A204.1 (cell line): Measurements from ENCODE around the gene ARHGEF7.

Experiments
- FAIRE-seq: peaks from 2 replicates; lab custom pipeline; 2012; peaks lifted over from hg19 to GRCh38; lab: Jason Lieb, UNC

ARHGEF7 gene

DNA sequence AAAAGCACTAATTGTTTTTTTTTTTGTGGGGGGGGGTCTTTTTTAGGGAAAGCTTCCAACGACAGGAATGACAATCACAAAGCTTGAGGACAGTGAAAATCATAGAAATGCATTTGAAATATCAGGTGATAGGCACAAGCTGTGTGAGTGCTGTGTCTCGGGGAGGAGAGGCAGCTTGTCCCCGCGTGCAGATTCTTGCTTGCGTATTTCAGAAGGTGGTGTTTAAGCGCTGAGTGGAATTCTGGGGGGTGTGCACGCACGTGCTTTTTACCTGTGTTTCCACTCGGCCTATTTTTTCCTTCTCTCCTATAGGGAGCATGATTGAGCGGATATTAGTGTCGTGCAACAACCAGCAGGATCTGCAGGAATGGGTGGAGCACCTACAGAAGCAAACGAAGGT is 165.1 kb downstream of the ARHGEF7 start:
- FAIRE-seq, result no peak

- no peak for FAIRE-seq
Measured at GRCh38 chr13:111280681-111281585, 165.8 kb downstream of the ARHGEF7 start.

DNA sequence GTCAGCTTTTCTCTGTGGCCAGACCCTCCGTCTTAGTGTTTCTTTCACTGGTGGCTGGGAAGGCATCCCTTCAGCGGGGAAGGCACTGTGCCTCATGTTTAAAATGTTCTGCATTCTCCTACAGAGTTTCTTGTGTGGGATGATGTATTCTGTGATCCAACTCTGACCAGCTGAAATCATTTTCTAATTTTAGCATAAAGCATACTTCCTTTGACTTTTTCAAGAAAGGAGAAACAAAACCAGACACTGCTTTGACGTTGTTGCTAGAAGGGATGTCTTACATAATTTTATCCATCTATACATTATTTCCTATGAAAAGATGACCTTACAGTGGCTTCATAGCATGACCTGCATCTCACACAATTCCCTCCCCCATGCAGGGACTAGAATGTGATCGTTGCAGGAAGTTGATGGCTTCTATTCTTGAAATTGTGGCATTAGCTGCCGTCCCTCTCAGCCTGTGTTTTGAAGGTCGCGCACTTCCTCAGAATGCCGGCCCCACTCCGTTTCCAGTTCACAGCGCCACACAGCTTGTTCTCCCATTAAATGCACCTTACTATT is 166.7 kb downstream of the ARHGEF7 start:
- FAIRE-seq, result no peak

DNA sequence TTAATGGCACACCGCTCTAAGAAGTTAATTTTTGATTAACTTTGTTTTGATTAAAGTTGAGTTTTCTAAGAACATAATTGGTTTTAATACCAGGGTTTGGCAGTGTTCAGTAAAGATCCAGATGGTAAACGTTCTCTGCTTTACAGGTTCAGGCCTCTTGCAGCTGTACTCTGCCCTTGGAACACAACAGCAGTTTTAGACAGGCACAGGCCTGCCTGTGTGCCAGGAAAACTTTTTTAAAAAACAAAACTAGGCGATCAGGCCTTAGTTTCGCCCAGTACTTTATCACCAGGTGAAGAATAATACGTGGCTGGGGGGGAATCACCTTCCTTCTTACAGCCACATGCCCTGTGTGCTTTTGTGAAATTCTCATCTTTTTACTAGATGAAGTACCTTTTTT is 167.3 kb downstream of the ARHGEF7 start:
- no peak for FAIRE-seq

GRCh38 chr13:111282997-111283396 is 167.9 kb downstream of the ARHGEF7 start:
- no peak for FAIRE-seq

GRCh38 chr13:111283457-111283856 is 168.3 kb downstream of the ARHGEF7 start:
- no peak for FAIRE-seq

DNA sequence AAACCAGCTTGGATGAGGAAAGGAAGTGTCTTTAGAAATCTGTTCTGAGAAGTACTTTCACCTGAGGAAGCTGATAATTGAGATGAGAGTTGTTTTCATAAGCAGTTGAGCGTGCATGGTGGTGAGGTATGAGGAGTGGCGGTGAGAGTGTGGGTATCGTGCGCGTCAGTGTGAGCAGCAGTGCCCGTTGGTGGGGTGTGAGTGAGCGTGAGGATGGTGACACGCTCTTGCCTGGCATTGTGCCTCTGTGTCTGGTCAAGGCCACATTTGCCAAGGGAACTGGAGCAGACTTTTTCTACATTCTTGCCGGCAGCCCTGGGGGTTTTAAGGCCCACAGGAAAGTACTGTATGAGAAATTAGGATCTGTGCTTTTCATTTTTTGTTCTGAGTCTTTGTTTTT is 168.9 kb downstream of the ARHGEF7 start:
- no peak for FAIRE-seq

- no peak for FAIRE-seq
Measured at GRCh38 chr13:111284565-111284964, 169.5 kb downstream of the ARHGEF7 start.

GRCh38 chr13:111286162-111286561 is 171.1 kb downstream of the ARHGEF7 start:
- no peak for FAIRE-seq

- FAIRE-seq, result no peak
Measured at GRCh38 chr13:111286749-111287148, 171.6 kb downstream of the ARHGEF7 start.

DNA sequence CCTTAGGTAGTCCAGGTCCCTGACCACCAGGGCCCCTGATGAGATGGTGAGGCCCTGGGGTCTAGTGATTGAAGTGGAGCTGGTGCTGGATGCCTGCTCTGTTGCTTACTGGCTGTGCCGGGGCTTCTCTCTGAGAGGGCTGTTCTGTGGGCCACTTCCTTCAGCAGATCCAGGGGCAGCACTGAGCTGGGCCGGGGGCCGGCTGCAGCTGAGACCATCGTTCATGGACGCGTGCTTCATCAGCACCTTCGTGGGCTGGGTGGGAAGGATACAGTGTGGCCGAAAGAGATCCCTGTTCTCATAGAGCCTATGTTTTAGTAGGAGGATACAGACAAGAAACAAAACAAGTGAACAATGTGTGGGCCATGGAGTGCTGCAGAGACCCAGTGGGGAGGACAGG is 172.1 kb downstream of the ARHGEF7 start:
- FAIRE-seq, result no peak

GRCh38 chr13:111288276-111288675 is 173.2 kb downstream of the ARHGEF7 start:
- no peak for FAIRE-seq

DNA sequence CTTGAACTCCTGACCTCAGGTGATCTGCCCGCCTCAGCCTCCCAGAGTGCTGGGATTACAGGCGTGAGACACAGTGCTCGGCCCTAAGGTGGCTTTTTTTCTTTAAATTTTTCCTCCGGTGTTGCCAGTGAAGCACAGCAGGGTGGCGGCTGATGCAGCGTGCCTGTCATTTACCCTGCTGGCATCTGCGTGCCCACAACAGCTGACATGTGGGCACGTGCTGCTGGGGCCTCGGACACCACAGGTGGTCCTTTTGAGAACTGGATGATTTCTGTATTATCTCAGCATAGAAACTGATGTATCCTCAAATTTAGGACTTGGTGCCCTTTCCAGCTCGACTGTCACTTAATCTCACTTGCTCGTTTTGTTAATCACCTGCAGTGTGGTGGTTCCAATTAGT is 174.1 kb downstream of the ARHGEF7 start:
- FAIRE-seq, result no peak

DNA sequence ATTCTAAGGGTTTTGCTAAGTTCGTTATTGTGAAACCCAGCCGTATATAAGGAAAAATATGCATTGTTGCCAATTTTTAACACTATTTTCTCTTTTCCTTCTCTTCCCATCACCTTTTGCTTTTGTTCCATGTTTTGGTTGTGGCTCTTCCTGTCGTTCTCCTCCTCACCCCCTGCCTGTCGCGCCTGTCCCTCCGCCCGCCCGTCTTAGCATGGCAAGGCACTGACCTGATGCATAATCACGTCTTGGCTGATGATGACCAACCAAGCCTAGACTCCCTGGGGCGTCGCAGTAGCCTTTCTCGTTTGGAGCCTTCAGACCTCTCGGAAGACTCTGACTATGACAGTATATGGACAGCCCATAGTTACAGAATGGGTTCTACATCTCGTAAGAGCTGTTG is 176.8 kb downstream of the ARHGEF7 start:
- FAIRE-seq, result no peak

- no peak for FAIRE-seq
Measured at GRCh38 chr13:111292710-111293485, 177.8 kb downstream of the ARHGEF7 start.

- no peak for FAIRE-seq
Measured at GRCh38 chr13:111295886-111296285, 180.8 kb downstream of the ARHGEF7 start.

- FAIRE-seq, result no peak
Measured at GRCh38 chr13:111296417-111296816, 181.3 kb downstream of the ARHGEF7 start.

GRCh38 chr13:111298214-111298975 is 183.3 kb downstream of the ARHGEF7 start:
- FAIRE-seq, result no peak

DNA sequence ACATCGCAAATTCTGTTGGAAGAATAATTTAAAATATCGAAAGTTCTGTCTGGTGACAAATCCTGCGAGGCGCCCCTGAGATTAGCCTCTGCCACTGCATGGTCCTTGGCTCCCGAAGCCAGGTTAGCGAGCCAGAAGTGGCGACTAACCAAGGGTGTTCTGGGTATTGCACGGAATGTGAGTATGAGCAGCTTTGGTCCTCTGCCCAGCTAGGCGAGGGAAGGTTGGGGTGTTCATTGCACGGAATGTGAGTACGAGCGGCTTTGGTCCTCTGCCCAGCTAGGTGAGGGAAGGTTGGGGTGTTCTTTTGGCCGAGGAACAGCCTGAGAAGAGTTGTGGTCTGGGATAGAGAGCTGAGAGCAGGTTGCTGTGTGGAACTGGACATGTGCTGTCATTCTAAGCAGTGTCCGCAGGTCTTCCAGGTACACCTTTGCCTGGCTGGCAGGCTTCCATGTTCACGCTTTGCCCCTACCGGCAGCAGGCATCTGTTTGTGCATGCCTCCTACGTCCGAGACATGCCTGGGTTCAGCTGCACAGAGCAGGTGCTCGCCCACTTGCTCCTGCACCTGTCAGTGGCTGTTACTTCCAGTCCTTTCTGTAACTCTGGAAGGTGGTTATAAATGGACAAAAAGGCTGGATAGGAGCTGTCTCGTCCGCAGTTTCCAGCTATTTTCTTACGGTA is 187.1 kb downstream of the ARHGEF7 start:
- no peak for FAIRE-seq

GRCh38 chr13:111303559-111303958 is 188.4 kb downstream of the ARHGEF7 start:
- no peak for FAIRE-seq

GRCh38 chr13:111304041-111304544 is 189.0 kb downstream of the ARHGEF7 start:
- FAIRE-seq, result no peak
